MM.1S (cell line): ENCODE measurements around the gene TTBK1.

Experiments
- DNase-seq: peaks from one replicate; pipeline ENCODE4 v3.0.0-alpha.2; 2015
- H2AFZ ChIP-seq: fragments of 300-600 bp; sonication (generic); 2 replicates; pipeline ENCODE4 v1.6.0; 2016; ENCODE audit warnings: antibody characterized with exemption, low read length
- H3F3A ChIP-seq: fragments of 300-600 bp; sonication (generic); 2 replicates; pipeline ENCODE4 v1.6.1; 2016; ENCODE audit warnings: mild to moderate bottlenecking, antibody characterized with exemption, low read length, moderate library complexity, mixed read lengths; ENCODE audit not compliant: insufficient read depth
- H3K27ac ChIP-seq: fragments of 300-600 bp; sonication (generic); 2 replicates; pipeline ENCODE4 v1.5.1; 2016; ENCODE audit warnings: mild to moderate bottlenecking, low read length
- H3K27me3 ChIP-seq: fragments of 300-600 bp; sonication (generic); replicated peaks from 2 replicates; pipeline ENCODE4 v1.6.0; 2016; ENCODE audit warnings: low read length; ENCODE audit not compliant: insufficient read depth
- H3K36me3 ChIP-seq: fragments of 300-600 bp; sonication (generic); replicated peaks from 2 replicates; pipeline ENCODE4 v1.6.1; 2016; ENCODE audit warnings: mild to moderate bottlenecking, low read length, mixed read lengths; ENCODE audit not compliant: insufficient read depth
- H3K4me1 ChIP-seq: fragments of 300-600 bp; sonication (generic); 2 replicates; pipeline ENCODE4 v1.6.1; 2016; ENCODE audit warnings: low read length, mixed read lengths
- H3K4me2 ChIP-seq: fragments of 300-600 bp; sonication (generic); 2 replicates; pipeline ENCODE4 v1.6.0; 2016; ENCODE audit warnings: low read depth, low read length
- H3K4me3 ChIP-seq: fragments of 300-600 bp; sonication (generic); 2 replicates; pipeline ENCODE4 v1.5.1; 2016; ENCODE audit warnings: low read length, mixed read lengths
- H3K79me2 ChIP-seq: fragments of 300-600 bp; sonication (generic); 2 replicates; pipeline ENCODE4 v1.6.1; 2016; ENCODE audit warnings: mixed run types, low read length, mixed read lengths
- H3K9ac ChIP-seq: fragments of 300-600 bp; sonication (generic); 2 replicates; pipeline ENCODE4 v1.6.1; 2016; ENCODE audit warnings: low read length, mixed read lengths
- H3K9me2 ChIP-seq: fragments of 300-600 bp; sonication (generic); replicated peaks from 2 replicates; pipeline ENCODE4 v1.6.1; 2016; ENCODE audit warnings: mild to moderate bottlenecking, low read length, mixed read lengths; ENCODE audit not compliant: insufficient read depth
- H3K9me3 ChIP-seq: fragments of 300-600 bp; sonication (generic); replicated peaks from 2 replicates; pipeline ENCODE4 v1.6.1; 2016; ENCODE audit warnings: mild to moderate bottlenecking, low read length, mixed read lengths; ENCODE audit not compliant: insufficient read depth
- H4K20me1 ChIP-seq: fragments of 300-600 bp; sonication (generic); 2 replicates; pipeline ENCODE4 v1.6.1; 2016; ENCODE audit warnings: mild to moderate bottlenecking, low read length, moderate library complexity, mixed read lengths; ENCODE audit not compliant: insufficient read depth
- CTCF ChIP-seq: fragments of 300-600 bp; sonication (generic); IDR thresholded peaks from 2 replicates; pipeline ENCODE4 v1.5.1; 2016; ENCODE audit warnings: antibody characterized with exemption, low read length, mixed read lengths
- EZH2 ChIP-seq: fragments of 300-600 bp; sonication (generic); optimal IDR thresholded peaks from 2 replicates; pipeline ENCODE3; 2017; ENCODE audit warnings: low read depth, mild to moderate bottlenecking, antibody characterized with exemption, low read length, mixed read lengths
- EZH2phosphoT487 ChIP-seq: fragments of 300-600 bp; sonication (generic); IDR thresholded peaks from 2 replicates; pipeline ENCODE4 v1.6.1; 2018; ENCODE audit warnings: antibody characterized with exemption, low read length

Gene TTBK1

DNA sequence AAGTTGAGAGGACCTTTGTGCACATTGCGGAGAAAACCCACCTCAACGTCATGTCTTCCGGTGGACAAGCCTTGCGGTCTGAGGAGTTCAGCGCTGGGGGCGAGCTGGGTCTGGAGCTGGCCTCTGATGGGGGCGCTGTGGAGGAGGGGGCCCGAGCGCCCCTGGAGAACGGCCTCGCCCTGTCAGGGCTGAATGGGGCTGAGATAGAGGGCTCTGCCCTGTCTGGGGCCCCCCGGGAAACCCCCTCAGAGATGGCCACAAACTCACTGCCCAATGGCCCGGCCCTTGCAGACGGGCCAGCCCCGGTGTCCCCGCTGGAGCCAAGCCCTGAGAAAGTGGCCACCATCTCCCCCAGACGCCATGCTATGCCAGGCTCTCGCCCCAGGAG is 40.2 kb downstream of the TTBK1 start:
- Histone ChIP-seq H3K27ac (no peak overlapping the region), H3K4me1 (no peaks in the 10 kb centered on the region), H3K36me3 (no peaks in the 10 kb centered on the region), H3K9me3 (no peaks in the 10 kb centered on the region), H3K9ac (no peak overlapping the region), H4K20me1 (no peaks in the 10 kb centered on the region), H3K9me2 (no peaks in the 10 kb centered on the region), H3K27me3 (peaks cover 50% of the 10 kb centered on the region), H3K79me2 (no peaks in the 10 kb centered on the region), H3K4me2 (no peak overlapping the region), H2AFZ (no peak overlapping the region), H3K4me3 (no peak overlapping the region), H3F3A (no peaks in the 10 kb centered on the region)
- DNase-seq, result no peak
- no peak for TF ChIP-seq CTCF
- TF ChIP-seq EZH2phosphoT487, result no peak
- no peak for TF ChIP-seq EZH2

GRCh38 chr6:43283905-43284304 is 40.6 kb downstream of the TTBK1 start:
- H3K4me1 ChIP-seq, result no peaks in the 10 kb centered on the region
- DNase-seq, result no peak
- no peaks in the 10 kb centered on the region for H3K9me3 ChIP-seq
- H3K27me3 ChIP-seq, result peaks cover 50% of the 10 kb centered on the region
- no peaks in the 10 kb centered on the region for H4K20me1 ChIP-seq
- H3K27ac ChIP-seq, result no peak overlapping the region
- no peak overlapping the region for H3K4me2 ChIP-seq
- no peaks in the 10 kb centered on the region for H3K36me3 ChIP-seq
- no peaks in the 10 kb centered on the region for H3K79me2 ChIP-seq
- H2AFZ ChIP-seq, result no peak overlapping the region
- H3K9me2 ChIP-seq, result no peaks in the 10 kb centered on the region
- no peak overlapping the region for H3K9ac ChIP-seq
- no peaks in the 10 kb centered on the region for H3F3A ChIP-seq
- TF ChIP-seq EZH2phosphoT487 (no peak), CTCF (no peak), EZH2 (no peak)
- no peak overlapping the region for H3K4me3 ChIP-seq

DNA sequence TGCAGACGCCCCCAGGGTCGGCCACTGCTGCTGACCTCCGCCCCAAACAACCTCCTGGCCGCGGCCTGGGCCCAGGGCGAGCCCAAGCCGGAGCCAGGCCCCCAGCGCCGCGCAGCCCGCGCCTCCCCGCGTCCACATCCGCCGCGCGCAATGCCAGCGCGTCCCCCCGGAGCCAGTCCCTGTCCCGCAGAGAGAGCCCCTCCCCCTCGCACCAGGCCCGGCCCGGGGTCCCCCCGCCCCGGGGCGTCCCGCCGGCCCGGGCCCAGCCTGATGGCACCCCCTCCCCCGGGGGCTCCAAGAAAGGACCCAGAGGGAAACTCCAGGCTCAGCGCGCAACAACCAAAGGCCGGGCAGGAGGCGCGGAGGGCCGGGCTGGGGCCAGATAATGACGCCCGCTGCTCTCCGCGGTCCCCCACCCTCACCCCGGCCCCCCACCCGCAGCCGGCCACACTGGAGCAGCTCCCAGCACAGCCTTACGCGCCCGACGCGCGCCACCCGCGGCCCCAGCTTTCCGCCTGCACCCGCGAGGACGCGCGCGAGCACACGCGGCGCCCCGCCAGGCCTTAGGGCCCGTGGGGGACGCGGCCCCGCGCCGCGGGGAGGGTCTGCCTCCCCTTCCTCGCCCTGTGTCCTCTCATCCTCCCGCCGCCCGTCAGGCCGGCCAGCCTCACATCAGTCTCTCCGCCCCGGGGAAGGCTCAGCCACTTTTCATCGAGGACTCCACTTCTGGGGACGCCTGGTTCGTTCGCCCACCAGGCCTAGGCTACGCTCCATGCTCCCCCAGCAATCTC is 41.9 kb downstream of the TTBK1 start:
- Histone ChIP-seq H3K79me2 (no peaks in the 10 kb centered on the region), H3K9me2 (no peaks in the 10 kb centered on the region), H3K9me3 (no peaks in the 10 kb centered on the region), H3K27ac (no peak overlapping the region), H3F3A (no peaks in the 10 kb centered on the region), H3K4me3 (no peak overlapping the region), H3K9ac (no peak overlapping the region), H3K27me3 (peaks cover 50% of the 10 kb centered on the region), H3K4me2 (no peak overlapping the region), H3K36me3 (no peaks in the 10 kb centered on the region), H4K20me1 (no peaks in the 10 kb centered on the region), H2AFZ (no peak overlapping the region), H3K4me1 (no peaks in the 10 kb centered on the region)
- TF ChIP-seq EZH2, result no peak
- TF ChIP-seq CTCF, result no peak
- no peak for TF ChIP-seq EZH2phosphoT487
- no peak for DNase-seq
